Coronary artery (tissue), 2 donors: ENCODE data around the gene LRRFIP1.
A peak's percentile ranks its signal among the peaks of the same experiment; 100 is the strongest.

Source experiments
- DNase-seq: peaks from one replicate; pipeline ENCODE4 v3.0.0-alpha.2; 2017; ENCODE audit warnings: low spot score
- H3K27ac ChIP-seq, 2 donors: fragments of 200-600 bp; sonication (generic); one replicate each; pipeline ENCODE4 v1.5.1; 2016 to 2019
- H3K4me3 ChIP-seq: fragments of 200-600 bp; sonication (generic); 2 replicates; pipeline ENCODE4 v1.5.1; 2016; ENCODE audit warnings: mild to moderate bottlenecking, moderate library complexity
- TF ChIP-seq, protein P1 (sequence below): fragments of 200-600 bp; sonication (generic); IDR thresholded peaks from one replicate; pipeline ENCODE4 v1.5.1; 2019; ENCODE audit warnings: antibody characterized with exemption

The LRRFIP1 gene, protein sequence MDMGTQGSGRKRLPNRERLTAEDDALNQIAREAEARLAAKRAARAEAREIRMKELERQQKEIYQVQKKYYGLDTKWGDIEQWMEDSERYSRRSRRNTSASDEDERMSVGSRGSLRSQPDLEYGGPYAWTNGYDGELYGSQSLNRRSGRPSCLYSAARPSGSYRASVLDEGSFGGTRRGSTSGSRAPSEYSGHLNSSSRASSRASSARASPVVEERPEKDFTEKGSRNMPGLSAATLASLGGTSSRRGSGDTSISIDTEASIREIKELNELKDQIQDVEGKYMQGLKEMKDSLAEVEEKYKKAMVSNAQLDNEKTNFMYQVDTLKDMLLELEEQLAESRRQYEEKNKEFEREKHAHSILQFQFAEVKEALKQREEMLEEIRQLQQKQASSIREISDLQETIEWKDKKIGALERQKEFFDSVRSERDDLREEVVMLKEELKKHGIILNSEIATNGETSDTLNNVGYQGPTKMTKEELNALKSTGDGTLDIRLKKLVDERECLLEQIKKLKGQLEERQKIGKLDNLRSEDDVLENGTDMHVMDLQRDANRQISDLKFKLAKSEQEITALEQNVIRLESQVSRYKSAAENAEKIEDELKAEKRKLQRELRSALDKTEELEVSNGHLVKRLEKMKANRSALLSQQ

DNA sequence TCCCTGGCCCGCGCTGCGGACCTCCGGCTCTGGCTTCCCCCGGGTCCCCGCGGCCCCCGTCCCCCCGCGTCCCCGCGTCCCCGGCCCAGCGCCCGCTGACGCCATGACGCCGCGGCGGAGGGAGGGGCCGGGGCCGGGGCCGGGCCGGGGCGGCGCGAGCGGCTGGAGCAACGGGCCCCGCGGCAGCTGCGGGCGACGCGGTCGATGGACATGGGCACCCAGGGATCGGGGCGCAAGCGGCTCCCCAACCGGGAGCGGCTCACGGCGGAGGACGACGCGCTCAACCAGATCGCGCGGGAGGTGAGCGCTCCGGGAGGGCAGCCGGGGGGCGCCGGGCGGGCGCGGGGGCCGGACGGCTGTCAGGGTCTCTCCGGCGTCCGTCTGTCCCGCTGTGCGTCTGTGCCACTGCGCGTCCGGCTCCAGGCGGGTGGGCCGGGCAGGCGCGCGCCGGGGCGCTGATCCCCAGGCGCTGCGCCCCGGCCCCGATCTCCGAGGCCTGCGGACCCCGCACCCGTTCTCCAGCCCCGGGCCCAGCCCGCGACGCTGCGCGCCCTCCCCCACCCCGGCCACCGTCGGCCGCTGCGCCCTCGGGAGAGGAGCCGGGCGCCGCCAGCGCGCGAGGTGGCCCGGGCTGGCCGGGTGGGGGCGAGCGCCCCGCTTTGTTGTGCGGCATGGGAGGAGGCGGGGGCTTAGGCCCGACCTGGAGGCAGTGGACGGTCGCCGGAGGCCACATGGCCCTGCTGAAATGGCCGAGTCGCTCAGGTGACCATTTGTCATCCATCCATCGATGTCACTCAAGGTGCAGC lies at the start of gene LRRFIP1:
Gene LRRFIP1 (plus strand): TSS at position 147 of the 806 bp plus-strand sequence. CDS start 58 bp downstream, at position 205.
- Histone ChIP-seq H3K27ac (peak within 1 kb of the TSS; percentile 84 to 93), H3K4me3 (peak within 1 kb of the TSS; percentile 78)
- DNase-seq: no peak
- TF ChIP-seq, protein P1, sequence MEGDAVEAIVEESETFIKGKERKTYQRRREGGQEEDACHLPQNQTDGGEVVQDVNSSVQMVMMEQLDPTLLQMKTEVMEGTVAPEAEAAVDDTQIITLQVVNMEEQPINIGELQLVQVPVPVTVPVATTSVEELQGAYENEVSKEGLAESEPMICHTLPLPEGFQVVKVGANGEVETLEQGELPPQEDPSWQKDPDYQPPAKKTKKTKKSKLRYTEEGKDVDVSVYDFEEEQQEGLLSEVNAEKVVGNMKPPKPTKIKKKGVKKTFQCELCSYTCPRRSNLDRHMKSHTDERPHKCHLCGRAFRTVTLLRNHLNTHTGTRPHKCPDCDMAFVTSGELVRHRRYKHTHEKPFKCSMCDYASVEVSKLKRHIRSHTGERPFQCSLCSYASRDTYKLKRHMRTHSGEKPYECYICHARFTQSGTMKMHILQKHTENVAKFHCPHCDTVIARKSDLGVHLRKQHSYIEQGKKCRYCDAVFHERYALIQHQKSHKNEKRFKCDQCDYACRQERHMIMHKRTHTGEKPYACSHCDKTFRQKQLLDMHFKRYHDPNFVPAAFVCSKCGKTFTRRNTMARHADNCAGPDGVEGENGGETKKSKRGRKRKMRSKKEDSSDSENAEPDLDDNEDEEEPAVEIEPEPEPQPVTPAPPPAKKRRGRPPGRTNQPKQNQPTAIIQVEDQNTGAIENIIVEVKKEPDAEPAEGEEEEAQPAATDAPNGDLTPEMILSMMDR: no peak

DNA sequence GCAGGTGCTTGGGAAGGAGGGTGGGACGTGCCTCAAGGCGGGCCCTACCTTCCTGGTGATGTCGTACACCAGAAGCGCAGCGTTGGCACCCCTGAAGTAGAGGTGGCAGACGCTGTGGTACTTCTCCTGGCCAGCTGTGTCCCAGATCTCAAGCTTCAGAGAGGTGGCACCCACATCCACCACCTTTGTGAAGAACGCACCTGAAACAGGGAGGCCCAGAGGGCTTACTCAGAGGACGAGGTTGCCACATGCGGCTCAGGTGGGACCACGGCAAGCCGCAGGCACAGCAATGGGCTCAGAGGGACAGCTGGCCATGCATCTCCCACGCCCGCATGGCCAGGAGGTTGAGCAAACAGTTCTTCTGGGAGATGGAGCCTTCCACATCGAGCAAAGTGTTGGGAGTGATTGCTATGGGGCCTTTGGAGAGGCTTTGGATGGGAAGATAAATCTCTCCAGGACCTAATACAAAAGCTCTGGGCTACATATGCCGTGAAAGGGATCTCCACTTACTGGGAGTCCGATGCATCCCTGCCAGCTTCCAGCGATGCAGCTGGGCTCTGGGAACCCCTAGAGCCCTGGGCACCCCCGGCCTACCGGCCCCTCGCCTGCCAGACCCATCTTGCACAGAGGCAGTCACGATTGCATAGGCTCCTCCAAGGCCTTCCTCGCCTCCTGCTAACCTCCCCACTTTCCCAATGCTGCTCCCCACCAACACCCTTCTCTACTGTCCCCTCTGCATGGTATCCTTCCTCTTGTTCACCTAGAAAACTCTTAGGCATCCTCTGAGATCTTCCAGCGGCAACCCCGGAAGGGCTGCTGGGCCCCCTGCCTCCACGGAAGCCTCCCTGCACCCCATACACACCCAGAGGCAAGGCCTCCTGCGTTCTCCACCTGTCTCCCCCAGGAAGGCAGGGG lies 49.2 kb upstream of the LRRFIP1 start:
- no peak for DNase-seq
- H3K27ac ChIP-seq: no peak overlapping the region
- TF ChIP-seq, protein P1: no peak
- no peak overlapping the region for H3K4me3 ChIP-seq

DNA sequence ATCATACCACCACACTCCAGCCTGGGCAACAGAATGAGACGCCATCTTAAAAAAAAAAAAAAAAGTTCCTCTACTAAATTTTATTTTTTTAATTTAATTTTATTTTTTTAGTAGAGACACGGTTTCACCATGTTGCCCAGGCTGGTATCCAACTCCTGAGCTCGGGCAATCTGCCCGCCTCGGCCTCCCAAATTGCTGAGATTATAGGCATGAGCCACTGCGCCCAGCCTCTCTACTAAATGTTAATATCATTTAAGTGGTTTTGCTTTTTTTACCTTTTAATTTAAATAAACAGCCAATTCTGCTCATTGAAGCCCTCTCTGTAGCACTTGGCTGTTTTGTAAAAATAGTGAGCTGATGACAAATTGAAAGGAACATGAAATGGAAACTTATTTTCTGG lies 46.1 kb upstream of the LRRFIP1 start:
- peak overlapping the region; percentile 70 to 84 for H3K27ac ChIP-seq
- no peak for DNase-seq

DNA sequence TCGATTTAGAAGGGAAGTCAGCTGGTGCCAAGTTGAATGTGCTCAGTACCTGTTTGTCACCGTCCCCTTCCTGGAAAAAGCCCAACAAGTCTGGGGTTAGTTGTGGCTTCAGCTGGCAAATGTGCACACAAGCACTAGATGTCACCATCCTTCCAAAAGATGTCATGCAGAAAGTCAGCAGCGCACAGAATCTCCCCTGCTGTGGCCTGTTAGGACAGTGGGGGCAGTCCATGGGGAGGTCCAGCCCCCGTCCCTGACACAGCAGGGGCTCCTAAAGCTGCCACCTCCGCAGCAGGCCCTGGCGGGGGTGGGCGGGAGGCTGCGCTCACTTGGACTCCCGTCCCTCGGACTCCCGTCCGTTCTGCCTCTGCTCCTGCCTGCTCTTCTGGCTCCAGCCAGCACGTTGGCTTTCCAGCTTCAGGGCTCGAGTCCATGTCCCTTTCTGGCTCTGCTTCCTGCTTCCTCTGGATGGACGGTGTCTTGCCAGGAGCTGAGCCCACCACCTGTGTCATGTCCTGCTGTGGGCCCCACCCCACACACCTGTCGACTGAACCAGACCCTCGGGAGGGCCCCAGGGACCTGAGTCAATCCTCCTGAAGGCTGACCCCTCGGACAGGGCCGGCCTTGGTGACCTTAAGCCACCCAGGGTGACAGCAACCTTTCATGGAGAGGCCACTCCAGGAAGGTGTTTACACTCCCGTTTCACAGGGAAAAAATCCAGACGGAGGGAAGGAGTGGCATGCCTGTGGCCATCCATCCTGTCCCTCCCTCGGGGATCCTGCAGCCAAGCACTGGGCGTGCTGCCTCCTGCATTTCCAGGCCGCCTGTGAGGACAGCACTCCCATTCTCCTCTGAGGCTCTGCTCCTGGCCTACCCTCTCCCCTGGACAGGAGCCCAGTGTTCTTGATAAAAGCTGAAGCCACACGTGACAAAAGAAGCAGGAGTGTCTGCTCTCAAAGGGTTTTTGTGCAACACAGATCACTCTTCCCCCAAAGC lies 45.3 kb upstream of the LRRFIP1 start:
- peak overlapping the region; percentile 61 for H3K4me3 ChIP-seq
- peak; percentile 86 for DNase-seq
- peak overlapping the region; percentile 70 to 84 for H3K27ac ChIP-seq
- TF ChIP-seq, protein P1: peak; percentile 28

More for the DNA sequence above, 46.1 kb upstream of the LRRFIP1 start:
- peak overlapping the region; percentile 61 for H3K4me3 ChIP-seq
- TF ChIP-seq, protein P1: no peak

DNA sequence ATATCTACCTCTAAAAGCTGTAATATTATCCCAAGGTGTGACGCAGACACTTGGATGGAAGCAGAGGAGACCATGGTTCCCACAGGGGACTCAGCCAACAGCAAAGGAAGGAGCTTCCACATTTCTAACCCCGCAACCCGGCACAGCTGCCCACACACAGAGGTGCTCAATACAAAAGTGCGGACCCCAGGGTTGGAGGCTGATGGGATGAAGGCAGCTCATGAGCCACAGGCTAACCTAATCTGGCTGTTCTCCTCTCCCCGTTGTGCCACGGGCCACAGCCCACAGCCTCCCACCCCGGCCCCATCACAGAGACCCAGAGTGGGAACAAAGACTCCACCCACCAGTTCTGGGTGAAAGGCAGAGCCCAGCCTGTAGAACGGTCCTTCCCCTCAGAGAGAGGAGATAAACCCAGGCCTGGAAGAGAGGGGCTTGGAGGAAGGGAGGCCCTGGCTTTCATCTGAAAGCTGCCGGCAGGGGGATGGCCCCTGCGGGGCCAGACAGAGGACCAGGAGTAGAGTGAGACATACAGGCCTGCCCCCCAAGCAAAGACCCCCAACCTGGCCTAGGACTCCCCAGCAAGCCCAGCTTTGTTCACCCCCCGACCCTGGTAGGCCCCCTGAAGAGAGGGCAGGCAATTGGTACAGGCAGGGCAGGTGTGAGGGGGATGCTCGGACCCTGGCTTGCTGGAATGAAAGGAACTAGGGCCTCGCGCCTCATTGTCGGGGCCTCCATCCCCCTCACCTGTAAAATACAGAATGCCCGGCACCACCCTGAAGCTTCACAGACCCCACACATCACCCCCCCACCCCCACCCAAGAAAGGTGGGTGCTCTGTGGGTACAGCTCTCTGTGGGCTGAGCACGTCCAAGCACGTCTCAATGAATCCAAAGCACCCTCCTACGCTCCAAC lies 43.7 kb upstream of the LRRFIP1 start:
- H3K4me3 ChIP-seq: no peak overlapping the region

More for the DNA sequence above, 43.7 kb upstream of the LRRFIP1 start:
- no peak overlapping the region for H3K27ac ChIP-seq
- DNase-seq: no peak
- TF ChIP-seq, protein P1: no peak
